ENCODE data around the gene ZIC1.

Gene ZIC1

GRCh38 chr3:147406028-147406931 lies 2.9 kb upstream of the ZIC1 start, which contains the start of gene ZIC4:
ZIC4 (minus strand) TSS chr3:147406543; CDS start chr3:147402797, 3,746 bp downstream.
- no peak within 1 kb of the TSS for H3K4me3 ChIP-seq
- peak within 1 kb of the TSS in 2 of 21 experiments; percentile 6 to 25 for H3K27ac ChIP-seq

GRCh38 chr3:147407114-147407497 lies 2.1 kb upstream of the ZIC1 start:
- no peak overlapping the region for H3K4me3 ChIP-seq
- H3K27ac ChIP-seq = peak overlapping the region in 1 of 21 experiments; percentile 6

- Histone ChIP-seq H3K27ac (peak overlapping the region in 2 of 21 experiments; percentile 6 to 36), H3K4me3 (no peak overlapping the region)
Observed at GRCh38 chr3:147407498-147408187, 1.5 kb upstream of the ZIC1 start.

- Histone ChIP-seq H3K4me3 (peak overlapping the region in 3 of 7 experiments; percentile 14 to 40 (median 18)), H3K27ac (peak overlapping the region in 3 of 21 experiments; percentile 31 to 47 (median 36))
Observed at GRCh38 chr3:147408188-147409100, 721 bp upstream of the ZIC1 start.

- Histone ChIP-seq H3K27ac (peak overlapping the region in 14 of 21 experiments; percentile 19 to 82 (median 52)), H3K4me3 (peak overlapping the region; percentile 15 to 40 (median 22))
Observed at GRCh38 chr3:147410116-147410525, 956 bp downstream of the ZIC1 start.

GRCh38 chr3:147410526-147411237 lies 1.5 kb downstream of the ZIC1 start:
- H3K4me3 ChIP-seq = peak overlapping the region; percentile 15 to 40 (median 22)
- H3K27ac ChIP-seq = peak overlapping the region in 14 of 21 experiments; percentile 19 to 82 (median 54)

GRCh38 chr3:147411238-147411814 lies 2.2 kb downstream of the ZIC1 start:
- Histone ChIP-seq H3K27ac (peak overlapping the region in 9 of 21 experiments; percentile 5 to 82 (median 58)), H3K4me3 (peak overlapping the region; percentile 15 to 40 (median 22))

GRCh38 chr3:147411815-147412241 lies 2.7 kb downstream of the ZIC1 start:
- H3K27ac ChIP-seq = peak overlapping the region in 5 of 21 experiments; percentile 5 to 82 (median 65)
- peak overlapping the region in 3 of 7 experiments; percentile 6 to 40 (median 22) for H3K4me3 ChIP-seq

GRCh38 chr3:147412261-147412916 lies 3.2 kb downstream of the ZIC1 start:
- H3K27ac ChIP-seq = no peak overlapping the region
- H3K4me3 ChIP-seq = peak overlapping the region in 3 of 7 experiments; percentile 6 to 40 (median 22)

GRCh38 chr3:147412917-147413685 lies 3.9 kb downstream of the ZIC1 start:
- H3K27ac ChIP-seq = no peak overlapping the region
- H3K4me3 ChIP-seq = peak overlapping the region in 3 of 7 experiments; percentile 8 to 29 (median 26)

- H3K27ac ChIP-seq = no peak overlapping the region
- H3K4me3 ChIP-seq = peak overlapping the region in 3 of 7 experiments; percentile 8 to 29 (median 26)
Observed at GRCh38 chr3:147413686-147414389, 4.7 kb downstream of the ZIC1 start.

GRCh38 chr3:147414390-147415138 lies 5.4 kb downstream of the ZIC1 start:
- H3K27ac ChIP-seq = no peak overlapping the region
- H3K4me3 ChIP-seq = no peak overlapping the region

GRCh38 chr3:147415286-147415685 lies 6.1 kb downstream of the ZIC1 start:
- Histone ChIP-seq H3K27ac (no peak overlapping the region), H3K4me3 (no peak overlapping the region)

- no peak overlapping the region for H3K4me3 ChIP-seq
- no peak overlapping the region for H3K27ac ChIP-seq
Observed at GRCh38 chr3:147415874-147416273, 6.7 kb downstream of the ZIC1 start.

- H3K27ac ChIP-seq = no peak overlapping the region
Observed at GRCh38 chr3:147416931-147417330, 7.8 kb downstream of the ZIC1 start.

More at GRCh38 chr3:147416931-147417330, 7.8 kb downstream of the ZIC1 start:
- no peak overlapping the region for H3K4me3 ChIP-seq
